Esophagus (tissue), 2 donors: ENCODE data around the gene SULT1C2. TPM values are rescaled to one million over a fixed set of nuclear protein-coding genes. Genes with fewer than 3 reads are reported as not detected.

Source experiments
- H3K27ac ChIP-seq, 2 donors: one replicate each; pipeline ENCODE4 v1.5.1; 2013; ENCODE audit warnings: low read depth in 2 of 2, mild to moderate bottlenecking in 2 of 2, inconsistent platforms in 1 of 2, low read length in 1 of 2, moderate library complexity in 1 of 2
- H3K27me3 ChIP-seq, 2 donors: one replicate each; pipeline ENCODE4 v1.6.1; 2013; ENCODE audit warnings: low read length in 2 of 2, control low read depth in 1 of 2, mild to moderate bottlenecking in 1 of 2; ENCODE audit not compliant: insufficient read depth in 2 of 2, control insufficient read depth in 1 of 2
- H3K36me3 ChIP-seq, 2 donors: one replicate each; pipeline ENCODE4 v1.6.1; 2013; ENCODE audit warnings: low read length in 1 of 2; ENCODE audit not compliant: control insufficient read depth in 2 of 2, insufficient read depth in 2 of 2
- H3K4me1 ChIP-seq, 2 donors: one replicate each; pipeline ENCODE4 v1.6.1; 2013; ENCODE audit warnings: low read length in 1 of 2; ENCODE audit not compliant: control insufficient read depth in 2 of 2, insufficient read depth in 2 of 2
- H3K4me3 ChIP-seq, 2 donors: one replicate each; pipeline ENCODE4 v1.5.1; 2013; ENCODE audit warnings: low read length in 2 of 2, mild to moderate bottlenecking in 2 of 2, low read depth in 1 of 2, moderate library complexity in 1 of 2
- H3K9me3 ChIP-seq, 2 donors: one replicate each; pipeline ENCODE4 v1.6.1; 2013; ENCODE audit warnings: mild to moderate bottlenecking in 2 of 2, low read depth in 1 of 2, low read length in 1 of 2, moderate library complexity in 1 of 2; ENCODE audit not compliant: control insufficient read depth in 2 of 2, insufficient read depth in 1 of 2
- WGBS, 2 donors: extraction: QIAGEN DNeasy Blood & Tissue Kit; methylation state at CpG; one replicate each; pipeline ENCODE4 v1.1.7; 2013; 5-methylcytosine and 5-hydroxymethylcytosine counted together
- polyA plus RNA-seq, 2 donors: library from polyadenylated mRNA; stranded (reverse); fragments of 200-250 nt; gene quantifications; one replicate each; pipeline ENCODE4 v1.2.3, GENCODE V29; 2013
- donor health status: healthy with polysubstance abuse.
- donor health status: Bipolar disorder and iron deficiency.

Gene SULT1C2
- polyA plus RNA-seq, 2 donors = 0.04 TPM; not detected in 1

GRCh38 chr2:108263401-108263800, 25.3 kb upstream of the SULT1C2 start:
- Histone ChIP-seq H3K4me3 (no peak overlapping the region), H3K9me3 (no peaks in the 10 kb centered on the region), H3K27me3 (no peaks in the 10 kb centered on the region), H3K27ac (no peak overlapping the region), H3K36me3 (no peaks in the 10 kb centered on the region), H3K4me1 (no peaks in the 10 kb centered on the region)

GRCh38 chr2:108266218-108266617, 22.5 kb upstream of the SULT1C2 start:
- no peaks in the 10 kb centered on the region for H3K4me1 ChIP-seq
- H3K9me3 ChIP-seq = no peaks in the 10 kb centered on the region
- WGBS, 2 donors = 55 to 84% methylated on average over 3 of the region's 3 CpGs
- H3K4me3 ChIP-seq = no peak overlapping the region
- no peaks in the 10 kb centered on the region for H3K27me3 ChIP-seq
- H3K36me3 ChIP-seq = no peaks in the 10 kb centered on the region
- no peak overlapping the region for H3K27ac ChIP-seq

DNA sequence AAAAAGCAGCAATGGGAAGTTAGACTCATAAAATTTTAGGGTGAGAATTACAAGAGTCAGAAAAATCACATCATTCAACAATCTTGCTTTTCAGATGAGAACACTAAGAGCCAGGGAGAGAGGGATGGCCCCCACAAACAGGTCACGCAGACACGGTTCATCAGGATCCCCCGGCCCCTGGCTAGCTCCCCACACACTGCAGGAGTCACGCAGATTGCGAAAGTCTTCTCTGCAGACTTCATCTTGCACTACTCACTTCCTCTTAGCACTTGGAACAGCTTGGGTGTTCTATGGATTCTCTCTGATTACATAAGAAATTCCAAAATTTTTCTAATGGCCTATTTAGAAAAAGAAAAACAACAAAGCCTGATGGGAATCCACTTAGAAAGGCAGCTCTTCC, 21.6 kb upstream of the SULT1C2 start:
- Histone ChIP-seq H3K4me3 (no peak overlapping the region), H3K4me1 (no peaks in the 10 kb centered on the region), H3K27me3 (no peaks in the 10 kb centered on the region), H3K36me3 (no peaks in the 10 kb centered on the region), H3K9me3 (no peaks in the 10 kb centered on the region), H3K27ac (no peak overlapping the region)
- 63 to 65% methylated on average over 5 of the region's 5 CpGs for WGBS, 2 donors

DNA sequence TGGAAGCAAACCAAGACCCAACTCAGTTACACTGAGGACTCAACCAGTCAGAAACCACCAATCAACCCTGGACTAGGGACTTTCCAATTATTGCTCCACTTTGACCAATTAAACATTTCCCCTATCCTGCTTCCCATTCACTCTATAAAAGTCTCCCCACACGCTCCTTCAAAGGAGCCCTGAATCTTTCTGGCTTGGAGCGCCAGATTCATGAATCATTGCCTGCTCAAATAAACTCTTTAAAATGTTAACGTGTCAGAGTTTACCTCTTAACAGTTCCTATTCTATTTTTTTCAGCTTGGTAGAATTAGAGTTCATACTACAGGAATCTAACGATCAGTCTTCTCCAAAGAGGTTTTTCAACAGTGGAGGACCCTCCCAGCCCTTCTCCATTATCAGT, 20.7 kb upstream of the SULT1C2 start:
- no peaks in the 10 kb centered on the region for H3K27me3 ChIP-seq
- WGBS, 2 donors = 27 to 51% methylated on average over 4 of the region's 4 CpGs
- no peak overlapping the region for H3K4me3 ChIP-seq
- H3K27ac ChIP-seq = no peak overlapping the region
- no peaks in the 10 kb centered on the region for H3K36me3 ChIP-seq
- H3K4me1 ChIP-seq = no peaks in the 10 kb centered on the region
- H3K9me3 ChIP-seq = no peaks in the 10 kb centered on the region

DNA sequence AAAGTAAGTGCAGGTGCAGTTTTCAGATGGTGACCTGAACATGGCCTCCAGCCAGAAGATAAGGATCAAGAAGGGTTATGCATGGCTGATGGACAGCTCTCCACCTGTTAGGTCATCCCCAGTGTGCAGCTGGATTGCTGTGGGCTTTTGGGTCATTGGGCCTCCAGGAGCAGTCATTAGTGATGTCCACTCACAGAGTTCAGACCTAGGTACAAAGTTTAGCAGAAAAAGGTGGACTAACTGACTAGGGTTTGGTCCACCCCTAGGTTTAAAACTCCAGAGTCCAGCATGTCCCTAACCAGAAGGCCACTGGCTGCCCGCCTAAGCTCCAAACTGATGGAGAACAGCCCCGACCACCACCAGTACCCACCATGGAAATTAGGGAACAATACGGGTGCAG, 18.3 kb upstream of the SULT1C2 start:
- no peaks in the 10 kb centered on the region for H3K4me1 ChIP-seq

GRCh38 chr2:108270768-108271506, 17.8 kb upstream of the SULT1C2 start:
- Histone ChIP-seq H3K9me3 (no peaks in the 10 kb centered on the region), H3K27ac (no peak overlapping the region), H3K27me3 (no peaks in the 10 kb centered on the region), H3K4me1 (no peaks in the 10 kb centered on the region), H3K36me3 (no peaks in the 10 kb centered on the region), H3K4me3 (no peak overlapping the region)
- WGBS, 2 donors = 79 to 84% methylated on average over 5 of the region's 5 CpGs

More for the DNA sequence above, 18.3 kb upstream of the SULT1C2 start:
- Histone ChIP-seq H3K27me3 (no peaks in the 10 kb centered on the region), H3K4me3 (no peak overlapping the region), H3K9me3 (no peaks in the 10 kb centered on the region), H3K27ac (no peak overlapping the region), H3K36me3 (no peaks in the 10 kb centered on the region)
- WGBS, 2 donors = 95 to 97% methylated on average over 3 of the region's 3 CpGs

DNA sequence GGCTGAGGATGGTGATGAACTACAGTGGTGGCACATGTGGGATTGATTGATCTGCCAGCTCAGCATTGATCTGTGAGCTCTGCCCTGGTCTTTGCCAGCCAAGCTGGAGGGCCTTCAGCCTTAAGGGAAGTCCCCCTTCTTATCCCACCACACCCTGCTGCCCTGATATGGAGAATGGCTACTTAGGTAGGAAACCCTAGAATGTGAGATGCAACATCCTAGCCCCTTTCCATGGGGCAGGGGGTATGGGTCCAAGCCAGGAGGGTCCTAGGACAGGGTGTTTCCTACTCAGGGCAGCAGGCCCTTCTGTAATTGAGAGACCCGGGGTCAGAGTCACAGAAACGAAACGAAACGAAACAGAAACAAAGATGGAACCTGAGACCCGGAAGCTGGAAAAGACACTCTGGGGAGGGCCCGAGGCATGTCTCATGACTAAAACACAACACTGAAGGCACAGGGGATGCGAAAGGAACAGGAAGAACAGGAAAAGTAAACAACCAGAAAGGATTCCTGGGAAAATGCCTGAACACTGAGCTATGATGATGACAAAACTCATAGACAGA, 16.9 kb upstream of the SULT1C2 start:
- H3K36me3 ChIP-seq = no peaks in the 10 kb centered on the region
- no peaks in the 10 kb centered on the region for H3K9me3 ChIP-seq
- WGBS, 2 donors = 52 to 58% methylated on average over 7 of the region's 7 CpGs
- H3K4me3 ChIP-seq = no peak overlapping the region
- H3K4me1 ChIP-seq = no peaks in the 10 kb centered on the region
- H3K27me3 ChIP-seq = no peaks in the 10 kb centered on the region
- H3K27ac ChIP-seq = peak overlapping the region in 1 of 2 donors; percentile 9

- Histone ChIP-seq H3K27ac (no peak overlapping the region), H3K36me3 (no peaks in the 10 kb centered on the region), H3K27me3 (no peaks in the 10 kb centered on the region), H3K9me3 (no peaks in the 10 kb centered on the region), H3K4me1 (no peaks in the 10 kb centered on the region), H3K4me3 (no peak overlapping the region)
- 74 to 77% methylated on average over 2 of the region's 2 CpGs for WGBS, 2 donors
These were observed 10.1 kb upstream of the SULT1C2 start for GRCh38 chr2:108278631-108279030.

GRCh38 chr2:108279468-108279867, 9.2 kb upstream of the SULT1C2 start:
- H3K9me3 ChIP-seq = no peaks in the 10 kb centered on the region
- H3K27me3 ChIP-seq = no peaks in the 10 kb centered on the region
- no peak overlapping the region for H3K27ac ChIP-seq
- no peak overlapping the region for H3K4me3 ChIP-seq
- H3K36me3 ChIP-seq = no peaks in the 10 kb centered on the region
- WGBS, 2 donors = 89 to 90% methylated on average over 5 of the region's 5 CpGs
- H3K4me1 ChIP-seq = no peaks in the 10 kb centered on the region

DNA sequence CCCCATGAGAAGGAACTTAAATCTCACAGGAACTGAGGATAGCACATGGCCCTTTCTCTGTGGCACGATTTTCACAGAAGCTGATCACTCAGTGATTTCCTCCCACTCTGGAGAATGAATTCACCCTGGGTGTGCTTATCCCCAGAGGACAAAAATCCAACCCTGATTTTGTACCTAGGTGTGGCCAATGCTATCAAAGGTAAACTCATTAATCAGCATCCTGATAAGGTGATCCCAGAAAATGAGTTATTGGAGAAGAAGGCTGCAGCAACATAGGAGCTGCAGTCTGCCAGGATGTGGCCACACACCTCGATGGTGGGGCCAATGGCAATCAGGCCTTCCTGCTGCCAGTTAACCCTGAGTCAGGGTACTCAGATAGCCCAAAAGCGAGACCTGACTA, 8.2 kb upstream of the SULT1C2 start:
- Histone ChIP-seq H3K4me3 (no peak overlapping the region), H3K27me3 (no peaks in the 10 kb centered on the region), H3K4me1 (no peaks in the 10 kb centered on the region), H3K9me3 (no peaks in the 10 kb centered on the region), H3K27ac (no peak overlapping the region), H3K36me3 (no peaks in the 10 kb centered on the region)
- 49 to 54% methylated on average over 3 of the region's 3 CpGs for WGBS, 2 donors
